ENCODE measurements around the gene C1orf52. TPM values are rescaled to one million over a fixed set of nuclear protein-coding genes. Genes with fewer than 3 reads are reported as not detected.

Gene C1orf52
- total RNA-seq = 18.1 and 22.7 TPM in 2 replicates

DNA sequence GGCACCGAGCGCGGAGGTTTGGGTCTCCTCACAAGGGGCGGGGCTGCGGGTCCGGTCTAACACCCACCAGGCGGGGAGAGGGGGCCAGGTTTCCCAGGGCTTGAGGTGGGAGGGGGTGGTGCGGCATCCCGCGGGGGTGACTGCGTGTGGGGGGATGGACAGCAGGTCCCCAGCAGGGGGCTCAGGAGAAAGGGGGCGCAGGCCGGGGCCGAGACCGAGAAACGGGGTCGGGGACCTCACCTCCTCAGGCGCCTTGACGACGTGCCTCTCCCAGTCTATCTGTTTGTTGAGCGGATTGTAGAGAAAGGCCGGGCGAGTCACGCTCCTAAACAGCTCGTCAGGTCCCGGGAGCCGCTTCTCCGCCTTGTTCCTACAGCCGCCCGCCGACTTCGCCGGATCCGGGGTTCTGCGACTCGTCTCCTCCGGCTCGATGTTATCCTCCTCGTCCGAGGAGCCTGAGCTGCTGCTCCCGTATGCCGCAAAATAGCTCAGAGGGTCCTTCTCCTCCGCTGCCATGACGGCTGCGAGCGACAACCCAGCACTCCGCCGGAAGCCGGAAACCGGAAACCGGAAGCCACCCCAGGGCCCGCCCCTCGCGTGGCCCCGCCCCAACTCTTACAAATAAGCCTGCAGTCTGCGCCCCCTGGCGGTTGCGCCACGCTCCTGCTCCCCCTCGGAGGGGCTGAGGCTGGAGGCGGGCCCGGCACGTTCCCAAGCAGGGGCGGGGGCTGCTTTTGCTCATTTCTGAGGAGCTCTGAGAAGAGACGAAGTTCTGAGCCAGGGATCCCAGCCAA lies at the start of gene C1orf52:
TSS of gene C1orf52 (minus strand) at position 545 of the 794 bp plus-strand sequence. CDS start at position 516, 29 bp downstream.

DNA sequence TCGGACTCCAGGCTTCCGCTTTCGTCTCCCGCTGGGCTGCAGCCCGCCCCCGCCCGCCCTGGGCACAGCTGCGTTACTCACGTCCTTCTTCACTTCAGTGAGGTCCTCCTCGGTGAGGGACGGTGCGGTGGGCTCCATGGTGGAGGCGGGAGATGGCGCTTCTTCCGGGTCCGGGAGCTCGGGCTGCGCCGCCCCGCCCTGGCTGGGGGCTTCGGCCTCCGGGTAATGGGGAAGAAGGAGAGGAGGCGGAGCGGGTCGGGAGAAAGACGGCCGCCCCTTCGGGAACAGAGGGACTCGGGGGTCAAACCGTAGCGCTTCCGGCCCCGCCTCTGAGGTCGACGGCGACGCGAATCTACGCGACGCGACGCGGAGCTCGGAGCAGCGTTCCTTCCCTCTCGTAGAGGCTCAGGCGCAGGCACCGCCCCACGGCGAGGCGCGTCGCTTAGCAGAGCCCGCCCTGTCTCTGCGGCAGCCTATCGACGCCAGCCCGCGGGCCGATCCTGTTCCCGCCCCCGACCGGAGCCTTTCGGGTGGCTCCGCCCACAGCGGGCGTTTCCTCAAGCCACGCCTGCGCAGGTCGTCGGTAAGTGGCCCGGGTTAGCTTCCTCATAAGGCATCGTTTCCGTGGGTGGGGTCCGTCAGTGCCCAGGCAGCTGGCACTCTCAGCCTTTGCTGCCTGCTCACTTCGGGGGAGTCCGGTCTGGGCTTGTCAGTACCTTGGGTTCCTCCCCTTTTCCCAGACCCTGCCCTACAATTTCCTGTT lies 16.9 kb upstream of the C1orf52 start, which contains the start of gene BCL10:
TSS of gene BCL10 (minus strand) at position 418 of the 763 bp plus-strand sequence. CDS start at position 138, 280 bp downstream.

DNA sequence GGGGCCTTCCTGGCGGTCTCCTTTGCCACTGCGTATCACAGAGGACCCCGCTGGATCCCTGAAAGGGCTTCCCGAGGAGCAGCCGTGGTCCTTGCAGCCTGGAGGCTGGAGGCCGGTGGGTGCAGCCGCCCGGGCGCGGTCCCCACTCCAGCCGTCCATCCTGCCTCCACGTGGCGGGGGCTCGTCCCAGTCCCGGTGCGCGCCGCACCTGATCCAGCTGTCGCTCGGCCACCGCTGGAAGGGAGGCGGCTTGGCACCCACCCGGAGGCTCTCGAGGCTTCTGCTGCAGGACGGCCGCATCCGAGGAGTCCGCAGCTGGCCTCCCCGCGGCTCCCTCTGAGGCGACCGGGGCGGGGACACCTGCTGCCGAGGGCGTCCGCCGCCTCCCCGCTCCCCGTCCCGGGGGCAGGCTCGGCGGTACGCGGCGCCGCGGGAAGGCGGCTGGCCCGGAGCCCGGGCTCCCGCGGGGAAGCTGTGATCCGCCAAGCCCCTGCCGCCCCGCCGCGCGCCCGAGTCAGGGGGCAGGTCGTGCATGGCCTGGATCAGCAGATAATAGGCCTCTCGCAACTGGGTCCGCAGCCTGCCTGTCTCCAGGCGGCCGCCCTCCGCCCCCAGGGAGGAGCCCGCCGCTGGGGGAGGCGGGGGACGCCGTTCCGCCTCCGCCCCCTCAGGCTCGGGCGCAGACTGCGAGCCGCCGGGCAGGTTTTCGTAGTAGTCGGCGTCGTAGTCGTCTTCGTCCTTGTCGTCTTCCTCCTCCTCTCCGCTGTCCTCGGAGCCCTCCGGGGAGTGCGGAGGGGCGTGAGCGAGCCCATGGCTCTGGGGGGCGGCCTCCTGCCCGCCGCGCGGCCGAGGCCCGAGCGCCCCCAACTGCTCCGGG lies 58.8 kb downstream of the C1orf52 start, which contains the start of gene SYDE2:
TSS of gene SYDE2 (minus strand) at position 554 of the 877 bp plus-strand sequence. CDS start at position 534, 20 bp downstream.

Other genes starting within 250 kb of the C1orf52 start
- not detected in 2 replicates for gene MCOLN3, start 211.2 kb downstream of the C1orf52 start, total RNA-seq
- gene SYDE2, start 58.6 kb downstream of the C1orf52 start, total RNA-seq = 2.3 and 5.8 TPM in 2 replicates
- gene BCL10, start 17.0 kb upstream of the C1orf52 start, total RNA-seq = 60.1 and 66.9 TPM in 2 replicates
- gene DDAH1, start 205.5 kb upstream of the C1orf52 start, total RNA-seq = 34.1 and 52.3 TPM in 2 replicates

All from epithelial cell of umbilical artery (primary cell).